DND-41 (cell line): ENCODE data around the gene ELL.

Source experiments
- ATAC-seq: fragments of 200-7000 bp; cut with Tn5 transposase; 3 replicates; pipeline ENCODE4 v1.9.1; 2021; ENCODE audit warnings: low read depth; ENCODE audit not compliant: insufficient read depth
- DNase-seq: peaks from one replicate; pipeline ENCODE4 v3.0.0-alpha.2; 2020
- H2AFZ ChIP-seq: 2 replicates; pipeline ENCODE4 v1.6.0; 2012; ENCODE audit warnings: low read depth, low read length
- H3K27ac ChIP-seq: 2 replicates; pipeline ENCODE4 v1.5.1; 2012; ENCODE audit warnings: low read length, inconsistent platforms
- H3K27me3 ChIP-seq: fragments of 200-600 bp; sonication (generic); 2 replicates; pipeline ENCODE4 v1.6.0; 2012; ENCODE audit warnings: low read length, mild to moderate bottlenecking, inconsistent platforms; ENCODE audit not compliant: insufficient read depth, poor library complexity
- H3K36me3 ChIP-seq: 2 replicates; pipeline ENCODE4 v1.5.1; 2012; ENCODE audit warnings: low read length, inconsistent platforms; ENCODE audit not compliant: insufficient read depth
- H3K4me1 ChIP-seq: 2 replicates; pipeline ENCODE4 v1.5.1; 2012; ENCODE audit warnings: mild to moderate bottlenecking, low read length; ENCODE audit not compliant: insufficient read depth
- H3K4me2 ChIP-seq: 2 replicates; pipeline ENCODE4 v1.6.0; 2012; ENCODE audit warnings: mild to moderate bottlenecking, moderate library complexity, low read length, inconsistent platforms; ENCODE audit not compliant: insufficient read depth
- H3K4me3 ChIP-seq, 2 experiments: fragments of 200-600 bp in 1 of 2; shearing (Covaris generic) in 1 of 2; 2 replicates each; pipeline ENCODE4 v1.5.1; 2012 to 2016; ENCODE audit warnings: inconsistent platforms in 2 of 2, low read length in 2 of 2, mild to moderate bottlenecking in 2 of 2, low read depth in 1 of 2, moderate library complexity in 1 of 2
- H3K79me2 ChIP-seq: 2 replicates; pipeline ENCODE4 v1.6.0; 2012; ENCODE audit warnings: low read length, inconsistent platforms; ENCODE audit not compliant: insufficient read depth
- H3K9ac ChIP-seq: 2 replicates; pipeline ENCODE4 v1.6.0; 2012; ENCODE audit warnings: low read depth, mild to moderate bottlenecking, inconsistent platforms, low read length, moderate library complexity
- H3K9me3 ChIP-seq: 2 replicates; pipeline ENCODE4 v1.5.1; 2012; ENCODE audit warnings: low read length, moderate library complexity, mild to moderate bottlenecking, inconsistent platforms; ENCODE audit not compliant: insufficient read depth, severe bottlenecking
- H4K20me1 ChIP-seq: 2 replicates; pipeline ENCODE4 v1.6.0; 2012; ENCODE audit warnings: low read length; ENCODE audit not compliant: insufficient read depth
- CTCF ChIP-seq: IDR thresholded peaks from 2 replicates; pipeline ENCODE4 v1.5.1; 2012; ENCODE audit warnings: borderline replicate concordance, low read length, moderate library complexity, mild to moderate bottlenecking; ENCODE audit not compliant: poor library complexity, severe bottlenecking; ENCODE audit errors: extremely low read depth
- EZH2 ChIP-seq: IDR thresholded peaks from 3 replicates; pipeline ENCODE4 v1.6.1; 2012; ENCODE audit warnings: borderline replicate concordance, low read depth, mild to moderate bottlenecking, moderate library complexity, low read length, inconsistent platforms; ENCODE audit not compliant: severe bottlenecking

The ELL gene

GRCh38 chr19:18477974-18478373 is 43.9 kb downstream of the ELL start:
- Histone ChIP-seq H3K4me1 (no peaks in the 10 kb centered on the region; the same call in 1 of the 2 replicates), H3K27me3 (no peaks in the 10 kb centered on the region), H3K9me3 (no peaks in the 10 kb centered on the region), H3K4me2 (no peak overlapping the region), H3K79me2 (peaks cover 85% of the 10 kb centered on the region), H3K36me3 (0 out of 2 replicates have a peak, but pooled peaks cover 1% of the 10 kb centered on the region), H4K20me1 (peaks cover 87% of the 10 kb centered on the region), H3K27ac (no peak overlapping the region), H3K4me3 (no peak overlapping the region), H3K9ac (no peak overlapping the region), H2AFZ (no peak overlapping the region)
- no peak for ATAC-seq
- no peak for DNase-seq
- TF ChIP-seq CTCF, result no peak
- TF ChIP-seq EZH2, result no peak

GRCh38 chr19:18477042-18477779 is 44.7 kb downstream of the ELL start:
- H3K9me3 ChIP-seq, result no peaks in the 10 kb centered on the region
- TF ChIP-seq CTCF (no peak), EZH2 (no peak)
- H2AFZ ChIP-seq, result no peak overlapping the region
- H3K36me3 ChIP-seq, result 0 out of 2 replicates have a peak, but pooled peaks cover 9% of the 10 kb centered on the region
- peaks cover 90% of the 10 kb centered on the region for H4K20me1 ChIP-seq
- H3K4me3 ChIP-seq, result no peak overlapping the region
- peaks cover 80% of the 10 kb centered on the region for H3K79me2 ChIP-seq
- no peaks in the 10 kb centered on the region; the same call in 1 of the 2 replicates for H3K4me1 ChIP-seq
- H3K27me3 ChIP-seq, result no peaks in the 10 kb centered on the region
- ATAC-seq (no peak), DNase-seq (no peak)
- H3K27ac ChIP-seq, result no peak overlapping the region
- H3K4me2 ChIP-seq, result no peak overlapping the region
- no peak overlapping the region for H3K9ac ChIP-seq

- DNase-seq, result no peak
- H3K9ac ChIP-seq, result no peak overlapping the region
- H3K4me2 ChIP-seq, result no peak overlapping the region
- no peak overlapping the region for H3K4me3 ChIP-seq
- 0 out of 2 replicates have a peak, but pooled peaks cover 9% of the 10 kb centered on the region for H3K36me3 ChIP-seq
- H3K9me3 ChIP-seq, result no peaks in the 10 kb centered on the region
- H3K4me1 ChIP-seq, result no peaks in the 10 kb centered on the region; the same call in 1 of the 2 replicates
- no peak overlapping the region for H3K27ac ChIP-seq
- no peak for TF ChIP-seq EZH2
- no peak for TF ChIP-seq CTCF
- H4K20me1 ChIP-seq, result peaks cover 88% of the 10 kb centered on the region
- no peak for ATAC-seq
- H2AFZ ChIP-seq, result no peak overlapping the region
- peaks cover 76% of the 10 kb centered on the region for H3K79me2 ChIP-seq
- no peaks in the 10 kb centered on the region for H3K27me3 ChIP-seq
These were observed 45.3 kb downstream of the ELL start for GRCh38 chr19:18476507-18477041.
